ENCODE data around the gene MYH14. TPM values are rescaled to one million over a fixed set of nuclear protein-coding genes. Genes with fewer than 3 reads are reported as not detected.

MYH14 gene
- polyA plus RNA-seq, 3 donors: not detected

- peak overlapping the region; percentile 83 for H3K4me2 ChIP-seq (replicated peaks; ENCODE audit: extremely low read depth, low read length, poor library complexity, severe bottlenecking)
- peak overlapping the region; percentile 47 to 83 (median 64) for H3K4me3 ChIP-seq (replicated peaks in 1 of 3; ENCODE audit: low read depth in 2 of 3, low read length in 3 of 3)
- peaks cover 76% of the 10 kb centered on the region for H3K4me1 Mint-ChIP-seq
- peak overlapping the region; percentile 84 to 96 for H3K4me3 Mint-ChIP-seq
- intact Hi-C loops (cut with micrococcal nuclease): loop anchor here in 1 of 2 donors (2.0 kb wide), 1 partner anchor 18 kb away; no protein-coding TSS in a partner anchor
- peaks cover 19 to 23% of the 10 kb centered on the region in 2 donors for H3K27me3 ChIP-seq (ENCODE audit: control insufficient read depth in 2 of 2, insufficient read depth in 2 of 2, low read length in 2 of 2)
- H3K79me2 ChIP-seq (ENCODE audit: insufficient read depth, low read length): peaks cover 8% of the 10 kb centered on the region
- H3K9me3 ChIP-seq (replicated peaks in 1 of 2; ENCODE audit: control insufficient read depth in 1 of 2, insufficient read depth in 1 of 2, low read length in 2 of 2): peaks cover 0 to 14% of the 10 kb centered on the region in 2 donors
- H3K9me3 Mint-ChIP-seq: peaks cover 2 to 42% (median 26%) of the 10 kb centered on the region in 7 donors
- peak overlapping the region; percentile 91 to 98 (median 95) for H3K27ac Mint-ChIP-seq
- no peak for TF ChIP-seq CTCF (IDR thresholded peaks at IDR 0.05)
- peaks cover 10 to 12% of the 10 kb centered on the region in 2 donors for H3K36me3 ChIP-seq (replicated peaks in 1 of 2; ENCODE audit: control insufficient read depth in 1 of 2, insufficient read depth in 2 of 2, low read length in 2 of 2)
- peak overlapping the region; percentile 72 for H2AFZ ChIP-seq (ENCODE audit: insufficient read depth, low read depth, low read length, poor library complexity, severe bottlenecking)
- H3K4me1 ChIP-seq (ENCODE audit: control insufficient read depth in 1 of 2, insufficient read depth in 2 of 2, low read length in 2 of 2): peaks cover 76 to 88% of the 10 kb centered on the region in 2 donors
- H3K27ac ChIP-seq (ENCODE audit: low read depth in 1 of 2, low read length in 2 of 2): peak overlapping the region; percentile 59 to 64
- peaks cover 32 to 38% (median 36%) of the 10 kb centered on the region in 3 donors for H3K27me3 Mint-ChIP-seq (ENCODE audit: low read depth in 3 of 3)
- WGBS (ENCODE audit: insufficient coverage): 3% methylated on average over 36 of the region's 48 CpGs
- H3K9ac ChIP-seq (ENCODE audit: insufficient read depth, low read length, poor library complexity, severe bottlenecking): peak overlapping the region; percentile 59
- peaks cover 43% of the 10 kb centered on the region for H4K20me1 ChIP-seq (ENCODE audit: insufficient read depth, low read length)
- H3K36me3 Mint-ChIP-seq: peaks cover 24 to 28% of the 10 kb centered on the region in 2 donors
- peak; percentile 74 to 81 (median 79) for DNase-seq
Measured at GRCh38 chr19:50330365-50331078, 127.1 kb downstream of the MYH14 start.

DNA sequence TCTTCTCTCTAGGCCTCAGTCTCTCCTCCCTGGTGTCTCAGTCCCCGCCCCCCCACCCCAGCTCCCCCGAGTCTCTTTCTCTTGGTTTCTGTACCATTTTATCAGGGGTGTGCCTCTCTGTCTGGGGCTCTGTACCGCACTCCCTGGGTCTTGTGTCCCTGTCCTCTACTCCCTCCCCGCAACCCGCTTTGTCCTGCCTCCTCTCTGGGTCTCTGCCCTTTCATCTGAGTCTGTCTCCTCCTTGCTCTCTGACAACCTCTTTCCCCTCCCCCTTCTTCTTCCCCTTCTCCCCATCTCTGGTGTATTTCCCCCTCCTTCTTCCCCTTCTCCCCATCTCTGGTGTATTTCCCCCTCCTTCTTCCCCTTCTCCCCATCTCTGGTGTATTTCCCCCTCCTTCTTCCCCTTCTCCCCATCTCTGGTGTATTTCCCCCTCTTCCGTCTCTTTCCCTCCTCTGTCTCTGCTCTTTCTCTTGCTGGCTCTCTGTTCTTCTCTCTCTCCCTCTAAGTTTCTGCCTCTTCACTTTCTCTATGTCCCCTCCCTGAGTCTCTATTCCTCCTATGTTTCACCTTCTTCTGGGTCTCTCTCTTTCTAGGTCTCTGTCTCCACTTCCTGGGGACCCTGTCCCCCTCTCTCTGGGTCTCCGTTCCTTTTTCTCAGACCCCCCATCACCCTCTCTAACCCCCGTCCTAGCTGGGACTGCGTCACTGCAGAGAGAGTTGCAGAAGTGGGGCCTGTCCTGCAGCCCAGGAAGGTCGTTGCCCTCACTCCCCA, 128.0 kb downstream of the MYH14 start:
- H3K27me3 Mint-ChIP-seq (ENCODE audit: low read depth in 3 of 3): peaks cover 24 to 32% (median 29%) of the 10 kb centered on the region in 3 donors
- Histone ChIP-seq H3K4me1 (ENCODE audit: control insufficient read depth in 1 of 2, insufficient read depth in 2 of 2, low read length in 2 of 2) (peaks cover 70 to 85% of the 10 kb centered on the region in 2 donors), H3K79me2 (ENCODE audit: insufficient read depth, low read length) (peaks cover 11% of the 10 kb centered on the region), H3K9me3 (replicated peaks in 1 of 2; ENCODE audit: control insufficient read depth in 1 of 2, insufficient read depth in 1 of 2, low read length in 2 of 2) (peaks cover 0 to 8% of the 10 kb centered on the region in 2 donors), H4K20me1 (ENCODE audit: insufficient read depth, low read length) (peaks cover 43% of the 10 kb centered on the region), H3K4me2 (replicated peaks; ENCODE audit: extremely low read depth, low read length, poor library complexity, severe bottlenecking) (peak overlapping the region; percentile 83), H2AFZ (ENCODE audit: insufficient read depth, low read depth, low read length, poor library complexity, severe bottlenecking) (peak overlapping the region; percentile 72), H3K4me3 (replicated peaks in 1 of 3; ENCODE audit: low read depth in 2 of 3, low read length in 3 of 3) (peak overlapping the region; percentile 47 to 83 (median 64)), H3K9ac (ENCODE audit: insufficient read depth, low read length, poor library complexity, severe bottlenecking) (peak overlapping the region; percentile 59), H3K36me3 (replicated peaks in 1 of 2; ENCODE audit: control insufficient read depth in 1 of 2, insufficient read depth in 2 of 2, low read length in 2 of 2) (peaks cover 19 to 21% of the 10 kb centered on the region in 2 donors), H3K27ac (ENCODE audit: low read depth in 1 of 2, low read length in 2 of 2) (peak overlapping the region; percentile 64 to 67), H3K27me3 (ENCODE audit: control insufficient read depth in 2 of 2, insufficient read depth in 2 of 2, low read length in 2 of 2) (peaks cover 14 to 16% of the 10 kb centered on the region in 2 donors)
- peak; percentile 44 to 78 (median 62) for DNase-seq
- intact Hi-C loops (cut with micrococcal nuclease): loop anchor here in 1 of 2 donors (2.0 kb wide), 1 partner anchor 17 kb away; no protein-coding TSS in a partner anchor
- H3K9me3 Mint-ChIP-seq: peaks cover 2 to 34% (median 26%) of the 10 kb centered on the region in 7 donors
- peak overlapping the region; percentile 84 to 96 for H3K4me3 Mint-ChIP-seq
- peaks cover 32 to 37% of the 10 kb centered on the region in 2 donors for H3K36me3 Mint-ChIP-seq
- peaks cover 75% of the 10 kb centered on the region for H3K4me1 Mint-ChIP-seq
- TF ChIP-seq CTCF (IDR thresholded peaks at IDR 0.05): no peak
- H3K27ac Mint-ChIP-seq: peak overlapping the region; percentile 91 to 98 (median 94)
- WGBS (ENCODE audit: insufficient coverage): 7% methylated on average over 9 of the region's 10 CpGs

All from CD14-positive monocyte (primary cell).